Suprapubic skin (tissue), 4 donors: ENCODE data around the gene KCNK4. TPM values are rescaled to one million over a fixed set of nuclear protein-coding genes. Genes with fewer than 3 reads are reported as not detected.

Source experiments
- DNase-seq, 2 donors: peaks; one replicate each; pipeline ENCODE4 v3.0.0-alpha.2; 2019; ENCODE audit warnings: low spot score in 2 of 2
- H3K27ac ChIP-seq: fragments of 200-600 bp; sonication (generic); one replicate; pipeline ENCODE4 v1.5.1; 2019
- H3K27me3 ChIP-seq: fragments of 200-600 bp; sonication (generic); one replicate; pipeline ENCODE4 v1.5.1; 2019
- H3K36me3 ChIP-seq: fragments of 200-600 bp; sonication (generic); one replicate; pipeline ENCODE4 v1.5.1; 2019
- H3K4me1 ChIP-seq: fragments of 200-600 bp; sonication (generic); one replicate; pipeline ENCODE4 v1.5.1; 2019
- H3K4me3 ChIP-seq: fragments of 200-600 bp; sonication (generic); one replicate; pipeline ENCODE4 v1.5.1; 2019; ENCODE audit warnings: mild to moderate bottlenecking
- H3K9me3 ChIP-seq: fragments of 200-600 bp; sonication (generic); one replicate; pipeline ENCODE4 v1.5.1; 2019
- EP300 ChIP-seq: sonication (generic); formaldehyde crosslinking; IDR thresholded peaks from one replicate; pipeline ENCODE4 v1.6.1; 2017; ENCODE audit warnings: antibody characterized with exemption
- POLR2A ChIP-seq, 2 donors: fragments of 450-650 bp; IDR thresholded peaks; one replicate each; pipeline ENCODE4 v1.6.1; 2017; ENCODE audit warnings: antibody characterized with exemption in 2 of 2, mild to moderate bottlenecking in 2 of 2, moderate library complexity in 2 of 2
- WGBS: methylation state at CpG from one replicate; pipeline ENCODE4 v1.1.5; 2018; 5-methylcytosine and 5-hydroxymethylcytosine counted together
- total RNA-seq, 4 donors: library from RNA; depleted of rRNA; stranded (reverse); fragments of >200 nt; gene quantifications; one replicate each; pipeline ENCODE4 v1.1.0, GENCODE V29; 2016
- TF ChIP-seq, protein P1 (sequence below), 2 donors: fragments of 200-600 bp in 1 of 2; fragments of 450-650 bp in 1 of 2; sonication (generic) in 1 of 2; IDR thresholded peaks; one replicate each; pipeline ENCODE4 v1.5.1; 2016 to 2019; ENCODE audit warnings: antibody characterized with exemption in 2 of 2, mild to moderate bottlenecking in 1 of 2, moderate library complexity in 1 of 2

Gene KCNK4
- total RNA-seq, 4 donors from 2014 or later, result not detected

DNA sequence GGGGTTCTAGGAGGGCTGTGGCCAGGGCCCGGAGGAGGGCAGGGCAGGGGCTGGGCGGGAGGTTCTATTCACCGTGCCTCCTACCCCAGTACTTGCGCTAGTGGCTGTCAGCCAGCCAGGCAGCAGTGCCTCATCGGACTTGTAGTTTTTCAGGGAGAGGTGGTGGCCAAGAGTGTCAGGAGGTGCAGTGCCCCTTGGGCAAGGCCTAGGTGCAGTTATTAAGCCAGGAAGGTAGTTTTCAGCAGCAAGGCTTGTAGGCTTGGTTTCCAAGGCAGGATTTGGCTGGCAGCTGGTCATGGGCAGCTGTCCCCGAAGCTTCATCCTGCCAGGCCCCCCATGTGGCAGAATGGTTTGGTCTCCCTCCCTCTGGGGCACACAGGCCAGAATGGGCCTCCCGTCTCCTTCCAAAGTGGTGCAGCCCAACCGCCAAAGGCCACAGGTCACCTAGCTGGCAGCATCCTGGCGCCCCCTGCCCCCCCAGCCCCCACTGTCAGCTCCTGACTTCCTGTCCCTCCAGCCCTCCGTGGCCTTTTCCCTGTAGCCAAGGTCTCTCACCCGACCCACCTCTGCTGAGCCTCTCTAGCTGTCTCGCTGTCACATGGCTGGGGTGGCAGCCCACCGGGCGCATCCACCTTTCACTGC is 57.4 kb downstream of the KCNK4 start:
- TF ChIP-seq, protein P1, sequence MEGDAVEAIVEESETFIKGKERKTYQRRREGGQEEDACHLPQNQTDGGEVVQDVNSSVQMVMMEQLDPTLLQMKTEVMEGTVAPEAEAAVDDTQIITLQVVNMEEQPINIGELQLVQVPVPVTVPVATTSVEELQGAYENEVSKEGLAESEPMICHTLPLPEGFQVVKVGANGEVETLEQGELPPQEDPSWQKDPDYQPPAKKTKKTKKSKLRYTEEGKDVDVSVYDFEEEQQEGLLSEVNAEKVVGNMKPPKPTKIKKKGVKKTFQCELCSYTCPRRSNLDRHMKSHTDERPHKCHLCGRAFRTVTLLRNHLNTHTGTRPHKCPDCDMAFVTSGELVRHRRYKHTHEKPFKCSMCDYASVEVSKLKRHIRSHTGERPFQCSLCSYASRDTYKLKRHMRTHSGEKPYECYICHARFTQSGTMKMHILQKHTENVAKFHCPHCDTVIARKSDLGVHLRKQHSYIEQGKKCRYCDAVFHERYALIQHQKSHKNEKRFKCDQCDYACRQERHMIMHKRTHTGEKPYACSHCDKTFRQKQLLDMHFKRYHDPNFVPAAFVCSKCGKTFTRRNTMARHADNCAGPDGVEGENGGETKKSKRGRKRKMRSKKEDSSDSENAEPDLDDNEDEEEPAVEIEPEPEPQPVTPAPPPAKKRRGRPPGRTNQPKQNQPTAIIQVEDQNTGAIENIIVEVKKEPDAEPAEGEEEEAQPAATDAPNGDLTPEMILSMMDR (IDR thresholded peaks at IDR 0.05), result no peak
- Histone ChIP-seq H3K36me3 (no peaks in the 10 kb centered on the region), H3K4me3 (no peak overlapping the region), H3K27me3 (no peaks in the 10 kb centered on the region), H3K9me3 (no peaks in the 10 kb centered on the region), H3K27ac (no peak overlapping the region), H3K4me1 (peaks cover 13% of the 10 kb centered on the region)
- 67% methylated on average over 14 of the region's 14 CpGs for WGBS
- no peak for DNase-seq

DNA sequence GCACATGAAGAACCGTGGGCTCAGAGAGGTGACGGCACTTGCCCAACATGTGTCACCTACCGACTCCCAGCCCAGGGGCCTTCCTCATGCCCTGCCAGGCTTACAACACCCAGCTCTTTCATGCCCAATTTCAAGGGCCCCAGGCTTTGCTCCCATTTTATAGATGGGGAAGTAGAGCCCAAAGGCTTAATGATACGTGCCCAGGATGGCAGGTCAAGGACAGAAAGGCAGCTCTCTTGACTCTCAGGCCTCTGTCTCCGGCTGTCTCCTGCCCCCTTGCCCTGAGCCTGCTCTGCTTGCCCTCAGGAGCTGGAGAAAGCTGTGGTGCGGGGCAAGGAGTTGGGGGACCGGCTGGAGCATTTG is 57.9 kb downstream of the KCNK4 start:
- no peaks in the 10 kb centered on the region for H3K36me3 ChIP-seq
- H3K9me3 ChIP-seq, result no peaks in the 10 kb centered on the region
- DNase-seq, result no peak
- TF ChIP-seq POLR2A (IDR thresholded peaks at IDR 0.05), result no peak
- no peak for TF ChIP-seq EP300
- H3K4me1 ChIP-seq, result peaks cover 12% of the 10 kb centered on the region
- H3K27ac ChIP-seq, result no peak overlapping the region
- WGBS, result 90% methylated on average over 5 of the region's 7 CpGs
- no peak overlapping the region for H3K4me3 ChIP-seq
- no peaks in the 10 kb centered on the region for H3K27me3 ChIP-seq

DNA sequence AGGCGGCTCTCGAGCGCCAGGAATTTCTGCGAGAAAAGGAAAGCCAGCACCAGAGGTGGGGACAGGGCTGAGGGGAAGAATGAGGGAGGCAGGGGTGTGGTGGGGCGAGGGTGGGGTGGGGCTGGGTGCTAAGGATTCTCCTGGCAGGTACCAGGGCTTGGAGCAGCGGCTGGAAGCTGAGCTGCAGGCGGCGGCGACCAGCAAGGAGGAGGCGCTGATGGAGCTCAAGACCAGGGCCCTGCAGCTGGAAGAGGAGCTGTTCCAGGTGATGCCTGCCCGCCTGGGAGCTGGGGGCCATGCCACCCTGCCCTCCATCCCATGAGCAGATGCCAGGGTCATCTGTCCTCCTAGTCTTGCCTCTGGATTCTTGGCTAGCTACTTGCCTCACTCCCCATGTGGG is 58.3 kb downstream of the KCNK4 start:
- DNase-seq, result no peak
- Histone ChIP-seq H3K9me3 (no peaks in the 10 kb centered on the region), H3K4me3 (no peak overlapping the region), H3K27me3 (no peaks in the 10 kb centered on the region), H3K27ac (no peak overlapping the region), H3K36me3 (no peaks in the 10 kb centered on the region), H3K4me1 (peaks cover 12% of the 10 kb centered on the region)
- no peak for TF ChIP-seq EP300
- WGBS, result 58% methylated on average over 9 of the region's 11 CpGs

Other genes starting within 250 kb of the KCNK4 start
- 10 to 100 TPM; 29.2 to 64.6 (median 46.2) TPM for gene MACROD1, start 125.2 kb upstream of the KCNK4 start, total RNA-seq
- 10 to 100 TPM; 47.1 to 93.9 (median 87.4) TPM for gene STIP1, start 105.1 kb upstream of the KCNK4 start, total RNA-seq
- gene FERMT3, start 84.6 kb upstream of the KCNK4 start, total RNA-seq, result 10 to 100 TPM in 2 of 4 donors, 1 to 10 TPM in 2; 4.7 to 22.2 (median 8.2) TPM
- 10 to 100 TPM; 48.4 to 62.2 (median 52.8) TPM for gene TRPT1, start 65.1 kb upstream of the KCNK4 start, total RNA-seq
- gene NUDT22, start 65.0 kb upstream of the KCNK4 start, total RNA-seq, result 10 to 100 TPM; 44.5 to 66.1 (median 54.4) TPM
- gene DNAJC4, start 60.8 kb upstream of the KCNK4 start, total RNA-seq, result 10 to 100 TPM; 26.9 to 55.1 (median 37.3) TPM
- gene VEGFB, start 56.7 kb upstream of the KCNK4 start, total RNA-seq, result 10 to 100 TPM; 56.1 to 75.0 (median 65.5) TPM
- gene FKBP2, start 50.2 kb upstream of the KCNK4 start, total RNA-seq, result 10 to 100 TPM; 43.9 to 64.7 (median 53.4) TPM
- 100 to 1,000 TPM; 127 to 220 (median 158) TPM for gene PPP1R14B, start 44.4 kb upstream of the KCNK4 start, total RNA-seq
- gene PLCB3, start 39.8 kb upstream of the KCNK4 start, total RNA-seq, result 10 to 100 TPM; 33.3 to 46.9 (median 36.3) TPM
- 10 to 100 TPM; 57.1 to 71.9 (median 64.4) TPM for gene BAD, start 6.6 kb upstream of the KCNK4 start, total RNA-seq
- 10 to 100 TPM; 17.8 to 30.0 (median 19.7) TPM for gene GPR137, start 5.5 kb upstream of the KCNK4 start, total RNA-seq
- not detected for gene CATSPERZ, start 9.1 kb downstream of the KCNK4 start, total RNA-seq
- gene ESRRA, start 14.2 kb downstream of the KCNK4 start, total RNA-seq, result 10 to 100 TPM; 65.0 to 93.6 (median 74.3) TPM
- gene TRMT112, start 26.3 kb downstream of the KCNK4 start, total RNA-seq, result 100 to 1,000 TPM; 170 to 332 (median 255) TPM
- 100 to 1,000 TPM; 130 to 227 (median 187) TPM for gene PRDX5, start 26.8 kb downstream of the KCNK4 start, total RNA-seq
- gene CCDC88B, start 48.9 kb downstream of the KCNK4 start, total RNA-seq, result 1 to 10 TPM; 3.3 to 8.3 (median 5.4) TPM
- 10 to 100 TPM; 29.4 to 46.0 (median 39.6) TPM for gene RPS6KA4, start 67.9 kb downstream of the KCNK4 start, total RNA-seq